Stimulated activated memory B cell treated with anti-CD40 and anti-IgM and Interleukin-4, amounts not matched to agents 10 μg/mL and 1 μg/mL and 100 μg/mL, for 72 hours (primary cell): Measurements from ENCODE around the gene PACSIN2.
A peak's percentile ranks its signal among the peaks of the same experiment; 100 is the strongest.
"Not testable (repeated sequence)": the region's sequence is repeated elsewhere in the genome, so short reads cannot be mapped to it uniquely, and the experiment has no call there.

ENCODE experiments used
- ATAC-seq: fragments of 150-1000 bp; cut with Tn5 transposase; 2 replicates; pipeline ENCODE4 v1.10.0; 2021
- H3K27ac Mint-ChIP-seq: one replicate; pipeline ENCODE4 v1.8.0; 2022; ENCODE audit warnings: mild to moderate bottlenecking, mixed read lengths
- H3K27me3 Mint-ChIP-seq: one replicate; pipeline ENCODE4 v1.8.0; 2022; ENCODE audit warnings: mixed read lengths
- H3K36me3 Mint-ChIP-seq: one replicate; pipeline ENCODE4 v1.8.0; 2022; ENCODE audit warnings: mixed read lengths
- H3K4me1 Mint-ChIP-seq: one replicate; pipeline ENCODE4 v1.8.0; 2022; ENCODE audit warnings: mixed read lengths
- H3K4me3 Mint-ChIP-seq: one replicate; pipeline ENCODE4 v1.8.0; 2022; ENCODE audit warnings: mild to moderate bottlenecking, moderate library complexity, mixed read lengths
- H3K9me3 Mint-ChIP-seq: one replicate; pipeline ENCODE4 v1.8.0; 2022; ENCODE audit warnings: mixed read lengths

Gene PACSIN2

GRCh38 chr22:42925598-42925997, 89.4 kb downstream of the PACSIN2 start:
- peaks cover 80% of the 10 kb centered on the region for H3K4me1 Mint-ChIP-seq
- peak overlapping the region; percentile 92 for H3K27ac Mint-ChIP-seq
- ATAC-seq: no peak

GRCh38 chr22:42925031-42925430, 89.9 kb downstream of the PACSIN2 start:
- not testable (repeated sequence) for ATAC-seq, H3K36me3 Mint-ChIP-seq, H3K9me3 Mint-ChIP-seq, H3K27me3 Mint-ChIP-seq, H3K4me3 Mint-ChIP-seq
- H3K27ac Mint-ChIP-seq: peak overlapping the region; percentile 92
- peaks cover 80% of the 10 kb centered on the region for H3K4me1 Mint-ChIP-seq

More at GRCh38 chr22:42925598-42925997, 89.4 kb downstream of the PACSIN2 start:
- Mint-ChIP-seq H3K4me3 (no peak overlapping the region), H3K27me3 (no peaks in the 10 kb centered on the region), H3K36me3 (no peaks in the 10 kb centered on the region), H3K9me3 (no peaks in the 10 kb centered on the region)

- Mint-ChIP-seq H3K4me3 (no peak overlapping the region), H3K27me3 (no peaks in the 10 kb centered on the region), H3K4me1 (peaks cover 74% of the 10 kb centered on the region), H3K36me3 (no peaks in the 10 kb centered on the region), H3K27ac (peak overlapping the region; percentile 92), H3K9me3 (no peaks in the 10 kb centered on the region)
- ATAC-seq: no peak
These were observed 90.5 kb downstream of the PACSIN2 start for GRCh38 chr22:42924436-42924835.

- Mint-ChIP-seq H3K27me3 (no peaks in the 10 kb centered on the region), H3K27ac (peak overlapping the region; percentile 92), H3K4me3 (peak overlapping the region; percentile 67), H3K9me3 (no peaks in the 10 kb centered on the region), H3K36me3 (no peaks in the 10 kb centered on the region), H3K4me1 (peaks cover 66% of the 10 kb centered on the region)
- peak; percentile 82 for ATAC-seq
These were observed 92.4 kb downstream of the PACSIN2 start for GRCh38 chr22:42922374-42923191.

- Mint-ChIP-seq H3K36me3 (no peaks in the 10 kb centered on the region), H3K4me3 (no peak overlapping the region), H3K27ac (no peak overlapping the region), H3K9me3 (no peaks in the 10 kb centered on the region), H3K27me3 (no peaks in the 10 kb centered on the region), H3K4me1 (peaks cover 51% of the 10 kb centered on the region)
- no peak for ATAC-seq
These were observed 94.7 kb downstream of the PACSIN2 start for GRCh38 chr22:42920101-42920820.

GRCh38 chr22:42919199-42919598, 95.8 kb downstream of the PACSIN2 start:
- Mint-ChIP-seq H3K4me1 (peaks cover 50% of the 10 kb centered on the region), H3K9me3 (no peaks in the 10 kb centered on the region), H3K36me3 (no peaks in the 10 kb centered on the region), H3K4me3 (no peak overlapping the region), H3K27me3 (no peaks in the 10 kb centered on the region), H3K27ac (no peak overlapping the region)
- no peak for ATAC-seq

- Mint-ChIP-seq H3K4me1 (peaks cover 46% of the 10 kb centered on the region), H3K27me3 (no peaks in the 10 kb centered on the region), H3K9me3 (no peaks in the 10 kb centered on the region), H3K36me3 (no peaks in the 10 kb centered on the region), H3K27ac (no peak overlapping the region), H3K4me3 (no peak overlapping the region)
- no peak for ATAC-seq
These were observed 96.4 kb downstream of the PACSIN2 start for GRCh38 chr22:42918500-42918899.

GRCh38 chr22:42917358-42917757, 97.6 kb downstream of the PACSIN2 start:
- ATAC-seq, H3K36me3 Mint-ChIP-seq, H3K4me3 Mint-ChIP-seq, H3K27me3 Mint-ChIP-seq, H3K9me3 Mint-ChIP-seq, H3K27ac Mint-ChIP-seq: not testable (repeated sequence)
- peaks cover 38% of the 10 kb centered on the region for H3K4me1 Mint-ChIP-seq

- H3K27me3 Mint-ChIP-seq: no peaks in the 10 kb centered on the region
- ATAC-seq: no peak
- H3K27ac Mint-ChIP-seq: no peak overlapping the region
- H3K4me3 Mint-ChIP-seq: no peak overlapping the region
- H3K9me3 Mint-ChIP-seq: no peaks in the 10 kb centered on the region
- peaks cover 41% of the 10 kb centered on the region for H3K4me1 Mint-ChIP-seq
- H3K36me3 Mint-ChIP-seq: peaks cover 7% of the 10 kb centered on the region
These were observed 98.8 kb downstream of the PACSIN2 start for GRCh38 chr22:42915980-42916765.

GRCh38 chr22:42914511-42915076, 100.4 kb downstream of the PACSIN2 start:
- Mint-ChIP-seq H3K36me3 (peaks cover 15% of the 10 kb centered on the region), H3K27ac (no peak overlapping the region), H3K4me3 (no peak overlapping the region), H3K9me3 (no peaks in the 10 kb centered on the region), H3K27me3 (no peaks in the 10 kb centered on the region), H3K4me1 (peaks cover 30% of the 10 kb centered on the region)
- ATAC-seq: no peak

GRCh38 chr22:42913874-42914510, 101.0 kb downstream of the PACSIN2 start:
- Mint-ChIP-seq H3K4me3 (no peak overlapping the region), H3K27me3 (no peaks in the 10 kb centered on the region), H3K27ac (no peak overlapping the region), H3K36me3 (peaks cover 21% of the 10 kb centered on the region), H3K4me1 (peaks cover 33% of the 10 kb centered on the region), H3K9me3 (no peaks in the 10 kb centered on the region)
- no peak for ATAC-seq

- H3K4me3 Mint-ChIP-seq: no peak overlapping the region
- H3K36me3 Mint-ChIP-seq: peaks cover 29% of the 10 kb centered on the region
- H3K9me3 Mint-ChIP-seq: no peaks in the 10 kb centered on the region
- ATAC-seq: peak; percentile 73
- peaks cover 40% of the 10 kb centered on the region for H3K4me1 Mint-ChIP-seq
- H3K27me3 Mint-ChIP-seq: no peaks in the 10 kb centered on the region
- peak overlapping the region; percentile 40 for H3K27ac Mint-ChIP-seq
These were observed 102.9 kb downstream of the PACSIN2 start for GRCh38 chr22:42912059-42912458.

GRCh38 chr22:42910221-42910942, 104.6 kb downstream of the PACSIN2 start:
- Mint-ChIP-seq H3K4me3 (no peak overlapping the region), H3K36me3 (peaks cover 37% of the 10 kb centered on the region), H3K27me3 (no peaks in the 10 kb centered on the region), H3K4me1 (peaks cover 36% of the 10 kb centered on the region), H3K9me3 (no peaks in the 10 kb centered on the region), H3K27ac (no peak overlapping the region)
- no peak for ATAC-seq

GRCh38 chr22:42909363-42910058, 105.4 kb downstream of the PACSIN2 start:
- H3K9me3 Mint-ChIP-seq: no peaks in the 10 kb centered on the region
- peaks cover 41% of the 10 kb centered on the region for H3K36me3 Mint-ChIP-seq
- ATAC-seq: no peak
- H3K27me3 Mint-ChIP-seq: no peaks in the 10 kb centered on the region
- no peak overlapping the region for H3K4me3 Mint-ChIP-seq
- peaks cover 28% of the 10 kb centered on the region for H3K4me1 Mint-ChIP-seq
- H3K27ac Mint-ChIP-seq: no peak overlapping the region
